Osteocyte (in vitro differentiated cells): ENCODE results near the gene DDR2. TPM values are rescaled to one million over a fixed set of nuclear protein-coding genes. Genes with fewer than 3 reads are reported as not detected.
"Not testable (repeated sequence)": the region's sequence is repeated elsewhere in the genome, so short reads cannot be mapped to it uniquely, and the experiment has no call there.

Experiments used
- DNase-seq: peaks from one replicate; pipeline ENCODE4 v3.0.0; 2021; ENCODE audit warnings: mixed read lengths; ENCODE audit not compliant: unreplicated experiment; ENCODE audit errors: extremely low spot score
- H3K27ac Mint-ChIP-seq: one replicate; pipeline ENCODE4 v1.8.0; 2021; ENCODE audit warnings: mild to moderate bottlenecking, mixed read lengths; ENCODE audit not compliant: unreplicated experiment
- H3K27me3 Mint-ChIP-seq: one replicate; pipeline ENCODE4 v1.8.0; 2021; ENCODE audit warnings: mixed read lengths; ENCODE audit not compliant: unreplicated experiment
- H3K36me3 Mint-ChIP-seq: one replicate; pipeline ENCODE4 v1.8.0; 2021; ENCODE audit warnings: mixed read lengths; ENCODE audit not compliant: unreplicated experiment
- H3K4me1 Mint-ChIP-seq: one replicate; pipeline ENCODE4 v1.8.0; 2021; ENCODE audit warnings: mixed read lengths; ENCODE audit not compliant: unreplicated experiment
- H3K4me3 Mint-ChIP-seq: one replicate; pipeline ENCODE4 v1.8.0; 2021; ENCODE audit warnings: mild to moderate bottlenecking, moderate library complexity, mixed read lengths; ENCODE audit not compliant: unreplicated experiment
- H3K9me3 Mint-ChIP-seq: one replicate; pipeline ENCODE4 v1.8.0; 2021; ENCODE audit warnings: mixed read lengths; ENCODE audit not compliant: unreplicated experiment
- total RNA-seq: library from RNA; stranded (reverse); gene quantifications from 2 replicates; pipeline ENCODE4 v1.2.1, GENCODE V29; 2021
- TF ChIP-seq, protein P1 (sequence below): fragments of 200-600 bp; sonication (generic); IDR thresholded peaks from 2 replicates; pipeline ENCODE4 v1.5.0; 2021; ENCODE audit warnings: antibody characterized with exemption, mild to moderate bottlenecking, moderate library complexity

DDR2 gene
- total RNA-seq, 1 donor from 2014 or later: 173 TPM

DNA sequence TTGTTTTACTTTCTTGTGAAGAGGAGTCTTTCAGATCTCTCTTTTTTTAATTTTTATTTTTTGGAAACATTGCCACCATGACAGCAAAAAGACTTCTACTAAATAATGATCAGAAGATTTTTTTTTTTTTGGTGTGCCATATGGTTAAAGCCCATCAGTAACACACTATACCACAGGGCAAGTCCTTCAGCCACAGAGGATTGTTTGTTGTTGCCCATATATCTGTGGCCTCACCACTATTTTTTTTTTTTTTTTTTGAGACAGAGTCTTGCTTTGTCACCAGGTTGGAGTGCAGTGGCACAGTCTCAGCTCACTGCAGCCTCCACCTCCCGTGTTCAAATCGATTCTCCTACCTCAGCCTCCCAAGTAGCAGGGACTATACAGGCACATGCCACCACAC lies 41.6 kb upstream of the DDR2 start:
- Mint-ChIP-seq H3K36me3 (peaks cover 27% of the 10 kb centered on the region), H3K4me3 (no peak overlapping the region), H3K27ac (no peak overlapping the region), H3K9me3 (no peaks in the 10 kb centered on the region), H3K27me3 (no peaks in the 10 kb centered on the region), H3K4me1 (no peaks in the 10 kb centered on the region)
- TF ChIP-seq, protein P1, sequence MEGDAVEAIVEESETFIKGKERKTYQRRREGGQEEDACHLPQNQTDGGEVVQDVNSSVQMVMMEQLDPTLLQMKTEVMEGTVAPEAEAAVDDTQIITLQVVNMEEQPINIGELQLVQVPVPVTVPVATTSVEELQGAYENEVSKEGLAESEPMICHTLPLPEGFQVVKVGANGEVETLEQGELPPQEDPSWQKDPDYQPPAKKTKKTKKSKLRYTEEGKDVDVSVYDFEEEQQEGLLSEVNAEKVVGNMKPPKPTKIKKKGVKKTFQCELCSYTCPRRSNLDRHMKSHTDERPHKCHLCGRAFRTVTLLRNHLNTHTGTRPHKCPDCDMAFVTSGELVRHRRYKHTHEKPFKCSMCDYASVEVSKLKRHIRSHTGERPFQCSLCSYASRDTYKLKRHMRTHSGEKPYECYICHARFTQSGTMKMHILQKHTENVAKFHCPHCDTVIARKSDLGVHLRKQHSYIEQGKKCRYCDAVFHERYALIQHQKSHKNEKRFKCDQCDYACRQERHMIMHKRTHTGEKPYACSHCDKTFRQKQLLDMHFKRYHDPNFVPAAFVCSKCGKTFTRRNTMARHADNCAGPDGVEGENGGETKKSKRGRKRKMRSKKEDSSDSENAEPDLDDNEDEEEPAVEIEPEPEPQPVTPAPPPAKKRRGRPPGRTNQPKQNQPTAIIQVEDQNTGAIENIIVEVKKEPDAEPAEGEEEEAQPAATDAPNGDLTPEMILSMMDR: no peak
- no peak for DNase-seq

DNA sequence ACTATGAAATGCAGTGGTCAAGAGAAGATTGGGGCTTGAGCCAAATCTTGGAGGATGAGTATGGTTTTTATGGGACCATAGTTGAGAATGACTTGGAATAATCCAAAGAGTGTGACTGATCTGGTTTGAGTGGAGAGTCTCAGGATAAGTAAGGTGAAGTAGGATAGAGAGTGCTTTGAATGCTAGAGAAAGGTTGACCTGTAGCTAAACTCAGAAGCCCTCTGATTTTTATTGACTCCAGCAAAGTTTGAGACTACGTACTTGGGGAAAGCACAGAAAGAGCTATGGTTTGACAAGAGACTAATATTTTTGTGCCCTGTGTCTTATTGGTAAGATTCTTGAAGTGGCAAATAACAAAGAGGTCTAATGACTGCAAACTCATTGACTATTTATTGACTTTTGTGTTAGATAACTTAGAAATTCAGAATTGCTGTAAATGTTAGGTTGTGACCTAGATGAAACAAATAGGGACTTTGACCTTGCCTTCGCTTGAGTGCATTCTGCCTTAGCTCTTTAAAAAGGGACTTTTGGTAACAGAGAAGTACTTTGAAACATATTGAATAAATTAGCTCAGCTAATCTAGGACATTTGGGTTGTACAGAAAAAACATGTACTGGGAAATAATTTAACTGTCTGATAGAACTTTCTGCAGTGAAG lies 35.6 kb upstream of the DDR2 start:
- Mint-ChIP-seq H3K4me1 (no peaks in the 10 kb centered on the region), H3K4me3 (no peak overlapping the region), H3K27me3 (no peaks in the 10 kb centered on the region), H3K9me3 (no peaks in the 10 kb centered on the region), H3K36me3 (peaks cover 31% of the 10 kb centered on the region), H3K27ac (no peak overlapping the region)
- DNase-seq: no peak
- TF ChIP-seq, protein P1: no peak

DNA sequence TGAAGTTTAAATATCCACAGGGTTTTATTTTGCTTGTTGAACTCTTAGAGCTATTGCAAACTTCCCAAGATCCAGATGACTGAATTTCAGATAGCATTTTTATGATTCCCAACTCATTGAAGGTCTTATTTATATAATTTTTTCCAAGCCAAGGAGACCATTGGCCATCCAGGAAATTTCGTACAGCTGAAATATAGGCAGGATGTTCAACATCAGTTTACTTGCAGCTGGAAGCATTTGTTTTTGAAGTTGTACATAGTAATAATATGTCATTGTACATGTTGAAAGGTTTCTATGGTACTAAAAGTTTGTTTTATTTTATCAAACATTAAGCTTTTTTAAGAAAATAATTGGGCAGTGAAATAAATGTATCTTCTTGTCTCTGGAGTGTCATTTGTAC lies 32.8 kb upstream of the DDR2 start:
- H3K27ac Mint-ChIP-seq: no peak overlapping the region
- H3K36me3 Mint-ChIP-seq: peaks cover 25% of the 10 kb centered on the region
- no peaks in the 10 kb centered on the region for H3K9me3 Mint-ChIP-seq
- DNase-seq: no peak
- H3K4me1 Mint-ChIP-seq: peaks cover 5% of the 10 kb centered on the region
- H3K27me3 Mint-ChIP-seq: no peaks in the 10 kb centered on the region
- TF ChIP-seq, protein P1: no peak
- no peak overlapping the region for H3K4me3 Mint-ChIP-seq

DNA sequence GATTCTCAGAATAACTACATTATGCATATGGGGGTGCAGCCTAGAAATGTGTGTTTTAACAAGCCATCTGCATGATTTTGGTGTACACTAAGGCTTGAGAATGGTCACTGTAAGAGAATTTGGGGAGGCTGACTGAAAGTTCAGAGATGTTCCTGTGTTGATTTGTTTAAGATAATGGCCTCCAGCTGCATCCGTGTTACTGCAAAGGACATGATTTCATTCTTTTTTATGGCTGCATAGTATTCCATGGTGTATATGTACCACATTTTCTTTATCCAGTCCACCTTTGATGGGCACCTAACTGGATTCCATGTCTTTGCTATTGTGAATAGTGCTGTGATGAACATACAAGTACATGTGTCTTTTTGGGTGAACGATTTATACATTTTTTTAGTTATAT lies 29.1 kb upstream of the DDR2 start:
- H3K27me3 Mint-ChIP-seq, H3K4me3 Mint-ChIP-seq, H3K9me3 Mint-ChIP-seq, H3K27ac Mint-ChIP-seq, DNase-seq: not testable (repeated sequence)
- peaks cover 17% of the 10 kb centered on the region for H3K36me3 Mint-ChIP-seq
- H3K4me1 Mint-ChIP-seq: peaks cover 22% of the 10 kb centered on the region

DNA sequence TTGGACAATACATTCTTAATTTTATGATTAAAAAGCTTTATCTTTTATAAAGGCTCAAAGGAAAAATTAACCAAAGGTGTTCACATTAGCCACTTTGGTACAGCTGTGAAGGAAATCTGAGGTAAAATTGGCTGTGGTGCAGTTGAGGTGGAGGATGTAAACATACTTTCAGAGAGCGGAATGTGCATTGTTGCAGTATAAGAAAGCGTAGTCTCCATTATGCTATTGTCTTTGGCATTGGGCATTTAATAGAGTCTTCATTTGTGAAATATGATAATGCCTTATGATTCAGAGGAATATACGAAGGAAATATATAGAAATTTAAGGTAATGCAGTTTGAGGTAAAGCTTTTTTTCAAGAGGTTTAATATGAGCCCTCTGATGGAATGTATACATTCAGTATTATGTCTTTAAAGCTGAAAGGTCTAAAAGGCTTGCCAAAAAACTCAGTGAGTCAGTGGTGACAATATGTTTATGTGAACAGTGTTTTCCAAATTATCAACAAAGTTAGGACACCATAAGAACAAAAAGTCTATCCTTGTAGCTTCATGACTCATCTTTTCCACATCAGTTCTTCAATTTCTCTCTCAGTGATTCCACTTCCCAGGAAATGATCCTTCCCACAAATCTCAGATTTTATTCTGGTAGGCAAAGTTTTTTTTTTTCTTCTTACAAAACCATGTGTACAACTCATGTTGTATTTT lies 26.9 kb upstream of the DDR2 start:
- no peak for DNase-seq
- TF ChIP-seq, protein P1: no peak
- Mint-ChIP-seq H3K4me3 (peak overlapping the region; percentile 4), H3K4me1 (peaks cover 22% of the 10 kb centered on the region), H3K9me3 (no peaks in the 10 kb centered on the region), H3K27ac (peak overlapping the region; percentile 83), H3K36me3 (peaks cover 10% of the 10 kb centered on the region), H3K27me3 (no peaks in the 10 kb centered on the region)
